Endodermal cell (in vitro differentiated cells): Measurements from ENCODE around the gene LMTK3. TPM values are rescaled to one million over a fixed set of nuclear protein-coding genes. Genes with fewer than 3 reads are reported as not detected.

Source experiments
- DNase-seq: peaks from one replicate; pipeline ENCODE4 v3.0.0-alpha.2; 2017
- H3K27ac ChIP-seq: 2 replicates; pipeline ENCODE4 v1.5.1; 2013; ENCODE audit warnings: mild to moderate bottlenecking, low read depth, low read length, moderate library complexity
- H3K27me3 ChIP-seq: 2 replicates; pipeline ENCODE4 v1.6.1; 2013; ENCODE audit warnings: mild to moderate bottlenecking, low read length, moderate library complexity; ENCODE audit not compliant: insufficient read depth, control insufficient read depth, poor library complexity, severe bottlenecking
- H3K36me3 ChIP-seq: 2 replicates; pipeline ENCODE4 v1.7.0; 2013; ENCODE audit warnings: mild to moderate bottlenecking, low read length, moderate library complexity; ENCODE audit not compliant: control insufficient read depth, insufficient read depth
- H3K4me1 ChIP-seq: one replicate; pipeline ENCODE4 v1.7.0; 2013; ENCODE audit warnings: low read length; ENCODE audit not compliant: control insufficient read depth, insufficient read depth
- H3K4me3 ChIP-seq: 2 replicates; pipeline ENCODE4 v1.5.1; 2013; ENCODE audit warnings: mild to moderate bottlenecking, low read length, moderate library complexity
- H3K9ac ChIP-seq: 2 replicates; pipeline ENCODE4 v1.6.1; 2013; ENCODE audit warnings: mild to moderate bottlenecking, low read length, moderate library complexity; ENCODE audit not compliant: poor library complexity, severe bottlenecking; ENCODE audit errors: extremely low read depth
- H3K9me3 ChIP-seq: 2 replicates; pipeline ENCODE4 v1.6.1; 2013; ENCODE audit warnings: mild to moderate bottlenecking, low read length, moderate library complexity; ENCODE audit not compliant: control insufficient read depth
- H3K27ac Mint-ChIP-seq: 2 replicates; pipeline ENCODE4 v1.8.0; 2020; ENCODE audit warnings: mixed read lengths
- H3K27me3 Mint-ChIP-seq: 2 replicates; pipeline ENCODE4 v1.8.0; 2021; ENCODE audit warnings: mild to moderate bottlenecking, mixed read lengths; ENCODE audit not compliant: insufficient read depth
- H3K36me3 Mint-ChIP-seq: 2 replicates; pipeline ENCODE4 v1.8.0; 2020; ENCODE audit warnings: low read depth, mixed read lengths
- H3K4me1 Mint-ChIP-seq: 2 replicates; pipeline ENCODE4 v1.8.0; 2020; ENCODE audit warnings: mixed read lengths
- H3K4me3 Mint-ChIP-seq: 2 replicates; pipeline ENCODE4 v1.8.0; 2020; ENCODE audit warnings: mild to moderate bottlenecking, moderate library complexity, mixed read lengths
- H3K9me3 Mint-ChIP-seq: 2 replicates; pipeline ENCODE4 v1.8.0; 2020; ENCODE audit warnings: mild to moderate bottlenecking, mixed read lengths
- CTCF ChIP-seq: fragments of 200-600 bp; sonication (generic); conservative IDR thresholded peaks from 2 replicates; pipeline ENCODE4 v1.5.0; 2021; ENCODE audit warnings: antibody characterized with exemption, mild to moderate bottlenecking
- WGBS, 2 experiments: methylation state at CpG; one replicate each; pipeline versions ENCODE4 v1.1.5 to v1.1.7; 2013; ENCODE audit warnings: missing lambda C conversion rate in 2 of 2, mixed read lengths in 1 of 2; ENCODE audit not compliant: insufficient coverage in 1 of 2, insufficient read length in 1 of 2; 5-methylcytosine and 5-hydroxymethylcytosine counted together
- total RNA-seq, 2 donors: library from RNA; stranded (reverse); fragmentation: NEBNext Ultra II Directional in 1 of 2; extraction: Animal tissue kit (Norgen Biotek cat#: 25700) in 1 of 2; gene quantifications; 2 replicates in 1 of 2; 3 replicates in 1 of 2; pipeline ENCODE4 v1.2.1, GENCODE V29; 2021

LMTK3 gene
- total RNA-seq, 2 donors from 2014 or later: 11.1 to 14.5 TPM

GRCh38 chr19:48551437-48552302, 40.0 kb upstream of the LMTK3 start, which contains the start of gene SULT2B1:
TSS of gene SULT2B1 (plus strand) at chr19:48552172. CDS start at chr19:48552253, 81 bp downstream.
- H3K36me3 ChIP-seq: no peaks in the 10 kb centered on the region
- H3K9me3 ChIP-seq: no peaks in the 10 kb centered on the region
- H3K4me3 ChIP-seq: no peak within 1 kb of the TSS
- no peak within 1 kb of the TSS for H3K27ac Mint-ChIP-seq
- DNase-seq: no peak
- peaks cover 5% of the 10 kb centered on the region for H3K4me1 ChIP-seq
- no peaks in the 10 kb centered on the region for H3K27me3 ChIP-seq
- no peaks in the 10 kb centered on the region for H3K9me3 Mint-ChIP-seq
- 90 to 91% methylated on average over 18 to 36 of the region's 36 CpGs for WGBS, 2 experiments
- no peak within 1 kb of the TSS for H3K4me3 Mint-ChIP-seq
- no peaks in the 10 kb centered on the region for H3K36me3 Mint-ChIP-seq
- H3K27ac ChIP-seq: no peak within 1 kb of the TSS
- no peak within 1 kb of the TSS for H3K9ac ChIP-seq
- no peak for TF ChIP-seq CTCF
- no peaks in the 10 kb centered on the region for H3K27me3 Mint-ChIP-seq
- H3K4me1 Mint-ChIP-seq: peaks cover 17% of the 10 kb centered on the region

- Mint-ChIP-seq H3K27me3 (no peaks in the 10 kb centered on the region), H3K9me3 (no peaks in the 10 kb centered on the region), H3K4me3 (no peak overlapping the region), H3K27ac (no peak overlapping the region), H3K4me1 (peaks cover 9% of the 10 kb centered on the region), H3K36me3 (no peaks in the 10 kb centered on the region)
- Histone ChIP-seq H3K4me1 (peaks cover 5% of the 10 kb centered on the region), H3K27ac (no peak overlapping the region), H3K4me3 (no peak overlapping the region), H3K36me3 (no peaks in the 10 kb centered on the region), H3K27me3 (no peaks in the 10 kb centered on the region), H3K9ac (no peak overlapping the region), H3K9me3 (no peaks in the 10 kb centered on the region)
- no peak for TF ChIP-seq CTCF
- no peak for DNase-seq
- 84 to 90% methylated on average over 5 of the region's 5 CpGs for WGBS, 2 experiments
Measured at GRCh38 chr19:48549380-48549779, 37.7 kb upstream of the LMTK3 start.

GRCh38 chr19:48548253-48548911, 36.7 kb upstream of the LMTK3 start:
- Histone ChIP-seq H3K27ac (no peak overlapping the region), H3K4me1 (no peaks in the 10 kb centered on the region), H3K9me3 (no peaks in the 10 kb centered on the region), H3K27me3 (no peaks in the 10 kb centered on the region), H3K36me3 (no peaks in the 10 kb centered on the region), H3K9ac (no peak overlapping the region), H3K4me3 (no peak overlapping the region)
- Mint-ChIP-seq H3K9me3 (no peaks in the 10 kb centered on the region), H3K4me3 (no peak overlapping the region), H3K4me1 (no peaks in the 10 kb centered on the region), H3K36me3 (no peaks in the 10 kb centered on the region), H3K27ac (no peak overlapping the region), H3K27me3 (no peaks in the 10 kb centered on the region)
- DNase-seq: no peak
- WGBS, 2 experiments: 80 to 100% methylated on average over 1 of the region's 1 CpG
- no peak for TF ChIP-seq CTCF
